GOT3 (cell line): ENCODE data around the gene EGLN1.

Source experiments
- DNase-seq: peaks from one replicate; lab custom pipeline; 2025; ENCODE audit warnings: mixed read lengths; lab: John Stamatoyannopoulos, UW

EGLN1 gene

GRCh38 chr1:231420959-231421545 lies 1.0 kb downstream of the EGLN1 start:
- no peak for DNase-seq

- no peak for DNase-seq
Observed at GRCh38 chr1:231420299-231420958, 1.7 kb downstream of the EGLN1 start.

- no peak for DNase-seq
Observed at GRCh38 chr1:231419738-231420298, 2.3 kb downstream of the EGLN1 start.

GRCh38 chr1:231419147-231419546 lies 2.9 kb downstream of the EGLN1 start:
- no peak for DNase-seq

GRCh38 chr1:231418741-231419107 lies 3.4 kb downstream of the EGLN1 start:
- no peak for DNase-seq

GRCh38 chr1:231418101-231418740 lies 3.9 kb downstream of the EGLN1 start:
- DNase-seq = no peak

GRCh38 chr1:231417513-231417912 lies 4.6 kb downstream of the EGLN1 start:
- no peak for DNase-seq

GRCh38 chr1:231416901-231417300 lies 5.2 kb downstream of the EGLN1 start:
- DNase-seq = no peak

GRCh38 chr1:231415018-231415583 lies 7.0 kb downstream of the EGLN1 start:
- no peak for DNase-seq

GRCh38 chr1:231414260-231415016 lies 7.6 kb downstream of the EGLN1 start:
- DNase-seq = no peak

GRCh38 chr1:231413749-231414082 lies 8.4 kb downstream of the EGLN1 start:
- DNase-seq = no peak

- DNase-seq = no peak
Observed at GRCh38 chr1:231411036-231411531, 11.0 kb downstream of the EGLN1 start.

- no peak for DNase-seq
Observed at GRCh38 chr1:231410036-231410612, 12.0 kb downstream of the EGLN1 start.

GRCh38 chr1:231408528-231409094 lies 13.5 kb downstream of the EGLN1 start:
- no peak for DNase-seq

GRCh38 chr1:231407547-231408396 lies 14.3 kb downstream of the EGLN1 start:
- no peak for DNase-seq

- DNase-seq = no peak
Observed at GRCh38 chr1:231407049-231407448, 15.0 kb downstream of the EGLN1 start.

GRCh38 chr1:231404318-231404717 lies 17.8 kb downstream of the EGLN1 start:
- DNase-seq = no peak

- no peak for DNase-seq
Observed at GRCh38 chr1:231401478-231401877, 20.6 kb downstream of the EGLN1 start.

- DNase-seq = no peak
Observed at GRCh38 chr1:231397886-231398671, 24.0 kb downstream of the EGLN1 start.

GRCh38 chr1:231396643-231397042 lies 25.4 kb downstream of the EGLN1 start:
- no peak for DNase-seq
